Measurements from ENCODE around the gene OR6J1.
A peak's percentile ranks its signal among the peaks of the same experiment; 100 is the strongest.
"Not testable (repeated sequence)": the region's sequence is repeated elsewhere in the genome, so short reads cannot be mapped to it uniquely, and the experiment has no call there.

Gene OR6J1

GRCh38 chr14:22602862-22603261 is 41.3 kb downstream of the OR6J1 start:
- DNase-seq, result no peak

GRCh38 chr14:22601996-22602395 is 42.2 kb downstream of the OR6J1 start:
- DNase-seq, result no peak

GRCh38 chr14:22601456-22601855 is 42.7 kb downstream of the OR6J1 start:
- no peak for DNase-seq

GRCh38 chr14:22600027-22600426 is 44.1 kb downstream of the OR6J1 start:
- no peak for DNase-seq

GRCh38 chr14:22599349-22599748 is 44.8 kb downstream of the OR6J1 start:
- no peak for DNase-seq

- no peak for DNase-seq
Observed at GRCh38 chr14:22598896-22599244, 45.3 kb downstream of the OR6J1 start.

GRCh38 chr14:22598099-22598895 is 45.9 kb downstream of the OR6J1 start, which contains the start of gene ABHD4:
Gene ABHD4 (plus strand): TSS chr14:22598300. CDS start chr14:22598307, 7 bp downstream.
- peak; percentile 56 for DNase-seq

- DNase-seq, result no peak
Observed at GRCh38 chr14:22597771-22598098, 46.4 kb downstream of the OR6J1 start.

GRCh38 chr14:22597265-22597664 is 46.9 kb downstream of the OR6J1 start:
- no peak for DNase-seq

- no peak for DNase-seq
Observed at GRCh38 chr14:22596354-22596879, 47.7 kb downstream of the OR6J1 start.

GRCh38 chr14:22594156-22594716 is 49.9 kb downstream of the OR6J1 start:
- DNase-seq, result no peak

- no peak for DNase-seq
Observed at GRCh38 chr14:22593601-22594000, 50.6 kb downstream of the OR6J1 start.

- DNase-seq, result no peak
Observed at GRCh38 chr14:22593189-22593588, 51.0 kb downstream of the OR6J1 start.

GRCh38 chr14:22589096-22589839 is 54.9 kb downstream of the OR6J1 start, which contains the start of gene DAD1:
Gene DAD1 (minus strand): TSS chr14:22589224. CDS start chr14:22589157, 67 bp downstream.
- peak; percentile 98 for DNase-seq

- DNase-seq, result no peak
Observed at GRCh38 chr14:22588526-22589095, 55.5 kb downstream of the OR6J1 start.

GRCh38 chr14:22587677-22588422 is 56.3 kb downstream of the OR6J1 start:
- not testable (repeated sequence) for DNase-seq

GRCh38 chr14:22587247-22587646 is 56.9 kb downstream of the OR6J1 start:
- DNase-seq, result no peak

GRCh38 chr14:22583994-22584393 is 60.2 kb downstream of the OR6J1 start:
- no peak for DNase-seq
